Measurements from ENCODE around the gene ARID5B.

- TF ChIP-seq CTCF (conservative IDR thresholded peaks at IDR 0.05 in 1 of 2, IDR thresholded peaks at IDR 0.05 in 1 of 2; ENCODE audit: low read depth in 1 of 2, low read length in 2 of 2) (no peak), EZH2 (IDR thresholded peaks at IDR 0.05; ENCODE audit: low read length, missing control alignments) (no peak)
Measured at GRCh38 chr10:61866700-61867368, 34.7 kb upstream of the ARID5B start.

Measured in fibroblast of lung (primary cell).